Measurements from ENCODE around the gene KRTAP9-2.
"Not testable (repeated sequence)": the region's sequence is repeated elsewhere in the genome, so short reads cannot be mapped to it uniquely, and the experiment has no call there.

Gene KRTAP9-2

GRCh38 chr17:41226598-41227095, at the start of gene KRTAP9-2:
Gene KRTAP9-2, plus strand, starts transcription at chr17:41226648. Its CDS starts 7 bp downstream, at chr17:41226655.
- DNase-seq: not testable (repeated sequence)

- DNase-seq: no peak
These were observed 49.6 kb upstream of the KRTAP9-2 start for GRCh38 chr17:41176744-41177387.

DNA sequence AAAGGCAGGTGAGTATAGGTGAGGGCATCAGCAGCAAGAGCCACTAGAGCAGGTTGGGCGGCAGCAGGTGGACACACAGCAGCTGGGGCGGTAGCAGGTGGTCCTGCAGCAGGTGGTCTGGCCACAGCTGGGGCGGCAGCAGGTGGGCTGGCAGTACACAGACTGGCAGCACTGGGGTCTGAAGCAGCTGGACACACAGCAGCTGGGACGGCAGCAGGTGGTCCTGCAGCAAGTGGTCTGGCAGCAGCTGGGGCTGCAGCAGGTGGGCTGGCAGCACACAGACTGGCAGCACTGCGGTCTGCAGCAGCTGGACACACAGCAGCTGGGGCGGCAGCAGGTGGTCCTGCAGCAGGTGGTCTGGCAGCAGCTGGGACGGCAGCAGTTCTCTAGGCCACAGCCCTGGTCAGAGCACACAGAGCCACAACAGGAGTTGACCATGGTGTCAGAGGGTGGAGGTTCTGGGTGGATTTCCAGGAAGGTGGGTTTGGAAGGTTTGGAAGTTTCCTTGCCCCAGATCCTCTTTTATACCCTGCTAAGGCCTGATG, 48.6 kb upstream of the KRTAP9-2 start, which contains the start of gene KRTAP4-2:
Gene KRTAP4-2 (minus strand): TSS at position 495 of the 545 bp plus-strand sequence. CDS start 57 bp downstream, at position 438.
- no peak for DNase-seq

DNA sequence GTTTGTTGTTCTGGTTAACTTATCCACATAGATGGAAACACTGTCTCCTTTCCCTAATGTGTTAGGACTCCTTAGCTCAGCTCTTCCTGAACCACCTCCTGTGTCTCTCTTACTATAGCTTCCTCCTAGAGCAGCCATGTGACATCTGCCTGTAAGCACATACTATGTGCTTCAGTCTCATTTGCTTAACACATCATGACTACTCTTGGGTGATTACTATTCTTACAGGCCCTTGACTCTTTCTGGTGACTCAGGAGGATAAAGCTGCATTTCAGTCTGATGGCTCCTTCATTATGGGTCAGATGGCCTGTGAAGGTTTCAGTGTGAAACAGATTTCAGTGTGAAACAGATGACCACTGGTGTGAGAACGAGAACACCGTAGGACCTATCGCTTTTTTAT, 48.1 kb upstream of the KRTAP9-2 start:
- no peak for DNase-seq

GRCh38 chr17:41178843-41179616, 47.4 kb upstream of the KRTAP9-2 start:
- DNase-seq: no peak

- DNase-seq: no peak
These were observed 41.9 kb upstream of the KRTAP9-2 start, which contains the start of gene KRTAP4-1 for GRCh38 chr17:41184480-41184961. Gene KRTAP4-1, minus strand, starts transcription at chr17:41184911. Its CDS starts 57 bp downstream, at chr17:41184854.

GRCh38 chr17:41185001-41185400, 41.4 kb upstream of the KRTAP9-2 start:
- DNase-seq: no peak

GRCh38 chr17:41186872-41187271, 39.6 kb upstream of the KRTAP9-2 start:
- no peak for DNase-seq

GRCh38 chr17:41189837-41190318, 36.6 kb upstream of the KRTAP9-2 start, which contains the start of gene KRTAP9-1:
Gene KRTAP9-1, plus strand, starts transcription at chr17:41189887. Its CDS starts 0 bp downstream, at chr17:41189887.
- DNase-seq: not testable (repeated sequence)

DNA sequence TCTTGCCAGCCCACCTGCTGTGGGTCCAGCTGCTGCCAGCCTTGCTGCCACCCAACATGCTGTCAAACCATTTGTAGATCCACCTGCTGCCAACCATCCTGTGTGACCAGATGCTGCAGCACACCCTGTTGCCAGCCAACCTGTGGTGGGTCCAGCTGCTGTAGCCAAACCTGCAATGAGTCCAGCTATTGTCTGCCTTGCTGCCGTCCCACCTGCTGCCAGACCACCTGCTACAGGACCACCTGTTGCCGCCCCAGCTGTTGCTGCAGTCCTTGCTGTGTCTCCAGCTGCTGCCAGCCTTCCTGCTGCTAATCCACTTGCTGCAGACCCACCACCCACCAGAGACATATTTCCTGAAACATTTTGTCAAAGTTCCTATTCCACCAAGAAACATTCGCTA, 36.1 kb upstream of the KRTAP9-2 start:
- DNase-seq: no peak

DNA sequence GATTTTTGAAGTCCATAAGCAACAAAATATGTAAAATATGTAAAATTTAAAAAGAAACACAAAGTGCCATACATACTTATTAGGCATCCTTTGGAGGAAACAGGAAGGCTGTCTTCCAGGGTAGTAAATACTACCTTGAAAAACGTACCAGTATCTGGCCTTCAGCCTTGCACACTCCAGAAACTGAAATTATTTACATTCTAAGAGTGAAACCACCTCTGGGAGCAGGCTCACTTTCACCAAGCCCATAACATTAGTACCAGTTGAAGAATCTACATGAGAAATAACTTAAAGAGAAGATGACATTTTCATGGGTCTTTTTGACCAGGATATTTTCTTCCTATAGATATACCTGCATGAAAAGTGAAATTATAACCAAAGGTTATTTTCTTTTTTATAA, 30.4 kb upstream of the KRTAP9-2 start:
- no peak for DNase-seq

- DNase-seq: no peak
These were observed 26.9 kb upstream of the KRTAP9-2 start for GRCh38 chr17:41199421-41200078.

DNA sequence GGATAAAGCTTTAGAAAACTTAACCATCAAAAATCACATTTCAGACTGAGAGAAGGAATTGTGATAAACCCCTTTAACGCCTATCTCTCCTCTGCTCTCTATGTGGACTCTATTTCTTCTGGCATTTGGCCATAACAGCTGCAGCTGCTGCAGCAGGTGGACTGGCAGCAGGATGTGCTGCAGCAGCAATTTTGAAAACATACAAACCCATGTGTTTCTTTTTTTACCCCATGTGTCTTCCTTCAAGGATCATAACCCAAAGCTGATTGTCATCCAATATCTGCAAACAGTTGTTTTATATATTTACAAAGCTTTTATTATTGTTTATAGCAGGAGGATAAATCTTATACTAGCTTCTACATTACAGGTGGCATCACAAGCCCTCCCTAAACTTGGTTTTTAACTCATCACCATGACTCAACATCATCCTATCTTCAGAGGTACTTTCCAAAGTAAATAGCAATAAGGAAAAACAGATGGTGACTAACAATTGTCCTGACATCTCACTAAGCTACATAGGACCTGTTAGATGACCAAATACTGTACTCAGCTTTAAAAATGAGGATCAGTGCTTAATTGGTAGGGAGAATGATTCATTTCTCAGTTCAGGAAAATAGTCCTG, 14.5 kb upstream of the KRTAP9-2 start:
- DNase-seq: no peak

- no peak for DNase-seq
These were observed 13.8 kb upstream of the KRTAP9-2 start for GRCh38 chr17:41212524-41213169.

GRCh38 chr17:41215681-41216080, 10.8 kb upstream of the KRTAP9-2 start:
- no peak for DNase-seq

DNA sequence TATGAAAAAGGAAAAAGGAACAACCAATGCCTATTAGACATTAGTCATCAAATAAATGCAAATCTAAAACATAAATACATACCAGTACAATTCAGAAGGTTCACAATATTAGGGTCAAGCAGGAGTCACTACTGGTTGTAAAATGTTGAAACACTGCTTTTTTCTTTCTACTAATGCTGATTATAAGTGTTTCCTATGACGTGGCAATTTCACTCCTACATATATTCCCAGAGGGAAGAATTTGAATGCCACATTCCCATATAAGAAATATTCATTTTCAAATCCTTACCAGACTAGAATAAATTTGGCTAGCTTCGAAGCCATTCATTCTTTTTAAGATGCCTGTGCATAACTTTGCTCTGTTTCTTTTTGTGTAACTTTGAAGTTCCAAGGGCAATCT, 2.6 kb upstream of the KRTAP9-2 start:
- no peak for DNase-seq

DNA sequence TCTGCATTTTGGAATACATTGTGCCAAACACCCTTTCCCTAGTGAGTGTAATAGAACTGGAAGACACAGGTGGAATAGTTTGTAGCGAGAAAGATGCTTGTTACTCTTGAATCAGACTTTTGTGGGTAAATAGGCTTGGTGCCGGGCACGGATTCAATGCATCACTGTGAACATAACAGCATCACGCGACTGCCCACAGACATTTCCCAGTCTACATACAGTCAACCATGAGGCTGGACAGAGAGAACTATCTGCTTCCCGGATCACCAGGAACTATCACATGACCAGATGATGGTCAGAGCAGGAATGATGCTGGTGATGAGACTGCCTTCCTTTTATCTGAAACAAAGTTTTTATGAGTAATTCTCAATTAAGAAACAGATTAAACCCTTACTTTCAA, 397 bp upstream of the KRTAP9-2 start:
- no peak for DNase-seq

DNA sequence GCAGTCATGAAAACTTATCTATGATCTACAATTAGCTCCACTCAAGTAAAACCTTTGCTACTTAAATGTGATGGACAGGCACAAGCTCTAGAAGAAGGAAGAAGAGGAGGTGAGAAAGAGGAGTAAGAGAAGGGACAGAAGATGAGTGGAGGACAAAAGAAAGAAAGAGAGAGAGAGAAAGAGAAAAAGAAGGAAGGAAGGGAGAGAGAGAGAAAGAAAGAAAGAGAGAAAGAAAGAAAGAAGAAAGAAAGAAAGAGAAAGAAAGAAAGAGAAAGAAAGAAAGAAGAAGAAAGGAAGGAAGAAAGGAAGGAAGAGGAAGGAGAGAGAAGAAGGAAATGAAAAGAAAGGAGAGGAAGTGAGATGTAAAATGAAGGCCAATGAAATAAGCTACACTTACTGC, 3.6 kb downstream of the KRTAP9-2 start:
- no peak for DNase-seq

DNA sequence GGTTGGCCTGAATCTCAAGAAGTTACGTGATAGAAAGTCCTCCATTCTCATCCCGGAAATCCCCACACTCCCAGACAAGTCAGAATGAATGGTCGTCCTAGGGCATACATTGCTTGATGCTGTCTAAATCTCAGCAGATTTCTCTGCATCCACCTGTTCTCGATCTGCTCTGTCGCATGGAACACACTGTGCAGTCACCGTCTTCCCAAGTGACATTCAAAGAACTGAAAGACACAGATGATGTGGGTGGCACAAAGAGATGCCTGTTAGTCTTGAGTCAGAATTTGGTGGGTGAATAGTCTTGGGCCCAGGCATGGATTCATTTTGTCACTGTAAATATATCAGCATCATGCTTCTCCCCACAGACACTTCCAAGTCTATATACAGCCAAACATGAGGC, 5.3 kb downstream of the KRTAP9-2 start:
- DNase-seq: no peak

- DNase-seq: not testable (repeated sequence)
These were observed 6.1 kb downstream of the KRTAP9-2 start, which contains the start of gene KRTAP9-3 for GRCh38 chr17:41232399-41233105. Gene KRTAP9-3, plus strand, starts transcription at chr17:41232449. Its CDS starts 53 bp downstream, at chr17:41232502.

DNA sequence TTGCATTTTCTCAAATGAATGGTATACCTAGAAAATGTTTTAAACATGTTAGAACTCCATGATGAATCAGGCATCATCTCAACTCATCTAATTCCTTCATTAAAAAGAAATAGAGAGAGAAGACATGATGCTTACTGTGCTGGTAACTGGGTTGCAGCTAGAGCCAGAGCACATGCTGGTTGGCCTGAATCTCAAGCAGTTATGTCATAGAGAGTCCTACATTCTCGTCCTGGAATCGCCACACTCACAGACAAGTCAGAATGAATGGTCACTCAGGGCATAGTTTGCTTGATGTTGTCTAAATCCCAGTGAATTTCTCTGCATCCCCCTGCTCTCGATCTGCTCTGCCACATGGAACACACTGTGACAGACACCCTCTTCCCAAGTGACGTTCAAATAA, 10.7 kb downstream of the KRTAP9-2 start:
- not testable (repeated sequence) for DNase-seq
